Upper lobe of left lung (tissue), 6 donors: ENCODE data around the gene ATG5. TPM values are rescaled to one million over a fixed set of nuclear protein-coding genes. Genes with fewer than 3 reads are reported as not detected.

ENCODE experiments used
- ATAC-seq, 2 donors: fragments of 200-7000 bp; cut with Tn5 transposase; one replicate each; pipeline ENCODE4 v1.9.1; 2022; ENCODE audit warnings: mild to moderate bottlenecking in 2 of 2, moderate library complexity in 2 of 2; ENCODE audit not compliant: low FRiP score in 2 of 2
- DNase-seq, 2 donors: peaks; one replicate each; pipeline ENCODE4 v3.0.0-alpha.2; 2019 to 2020
- H3K27ac ChIP-seq, 4 donors: fragments of 200-600 bp; sonication (generic); one replicate each; pipeline ENCODE4 v1.5.1; 2016 to 2019
- H3K27me3 ChIP-seq, 4 donors: fragments of 200-600 bp; sonication (generic); one replicate each; pipeline ENCODE4 v1.5.1; 2017 to 2019
- H3K36me3 ChIP-seq, 4 donors: fragments of 200-600 bp; sonication (generic); one replicate each; pipeline ENCODE4 v1.5.1; 2016 to 2019
- H3K4me1 ChIP-seq, 4 donors: fragments of 200-600 bp; sonication (generic); one replicate each; pipeline ENCODE4 v1.5.1; 2018 to 2019
- H3K4me3 ChIP-seq, 4 donors: fragments of 200-600 bp; sonication (generic); one replicate each; pipeline ENCODE4 v1.5.1; 2017 to 2019; ENCODE audit warnings: mild to moderate bottlenecking in 2 of 4, moderate library complexity in 1 of 4
- H3K9me3 ChIP-seq, 4 donors: fragments of 200-600 bp; sonication (generic); one replicate each; pipeline ENCODE4 v1.5.1; 2018 to 2019
- CTCF ChIP-seq, 6 experiments: fragments of 450-650 bp in 4 of 6; fragments of 200-600 bp in 2 of 6; sonication (generic) in 2 of 6; IDR thresholded peaks; one replicate each; pipeline ENCODE4 v1.5.1; 2016 to 2019; ENCODE audit warnings: antibody characterized with exemption in 6 of 6
- EP300 ChIP-seq, 4 donors: sonication (generic); formaldehyde crosslinking; IDR thresholded peaks; one replicate each; pipeline ENCODE4 v1.5.1; 2017; ENCODE audit warnings: antibody characterized with exemption in 4 of 4, control low read depth in 2 of 4
- POLR2A ChIP-seq, 4 donors: fragments of 450-650 bp; IDR thresholded peaks; one replicate each; pipeline ENCODE4 v1.5.1; 2016 to 2017; ENCODE audit warnings: antibody characterized with exemption in 4 of 4, mild to moderate bottlenecking in 2 of 4
- POLR2AphosphoS5 ChIP-seq, 2 donors: sonication (generic); formaldehyde crosslinking; IDR thresholded peaks; one replicate each; pipeline ENCODE4 v1.5.1; 2017; ENCODE audit warnings: antibody characterized with exemption in 2 of 2
- WGBS, 2 donors: methylation state at CpG; one replicate each; pipeline ENCODE4 v1.1.5; 2017 to 2018; 5-methylcytosine and 5-hydroxymethylcytosine counted together
- total RNA-seq, 6 donors: library from RNA; depleted of rRNA in 4 of 6; stranded (reverse); fragments of >200 nt in 4 of 6; gene quantifications; one replicate each; pipeline versions ENCODE4 v1.1.0 to v1.2.1, GENCODE V29; 2016 to 2021
- donor health status: DM: no; HTN: no; CAD: no; lungs with moderate emphysema.
- donor health status: DM: no; HTN: yes; CAD: no; lungs with severe emphysema.

ATG5 gene
- total RNA-seq, 6 donors from 2014 or later, result 25.8 to 55.1 (median 28.7) TPM

- Histone ChIP-seq H3K27ac (no peak overlapping the region), H3K9me3 (no peaks in the 10 kb centered on the region), H3K4me1 (peaks cover 8 to 16% (median 13%) of the 10 kb centered on the region in 4 donors), H3K36me3 (no peaks in the 10 kb centered on the region), H3K4me3 (peak overlapping the region in 3 of 4 donors; percentile 44 to 56 (median 53)), H3K27me3 (peaks cover 0 to 14% (median 9%) of the 10 kb centered on the region in 4 donors)
- DNase-seq (no peak), ATAC-seq (no peak)
- 28 to 36% methylated on average over 9 to 10 of the region's 12 CpGs for WGBS, 2 donors
- TF ChIP-seq POLR2AphosphoS5 (IDR thresholded peaks at IDR 0.05), result no peak
- TF ChIP-seq EP300 (IDR thresholded peaks at IDR 0.05), result no peak
- no peak for TF ChIP-seq POLR2A (IDR thresholded peaks at IDR 0.05)
- TF ChIP-seq CTCF (IDR thresholded peaks at IDR 0.05), result no peak
These were observed 34.4 kb upstream of the ATG5 start for GRCh38 chr6:106359959-106360409.

- H3K36me3 ChIP-seq, result no peaks in the 10 kb centered on the region
- no peak for TF ChIP-seq EP300 (IDR thresholded peaks at IDR 0.05)
- TF ChIP-seq POLR2AphosphoS5 (IDR thresholded peaks at IDR 0.05), result no peak
- no peak for TF ChIP-seq CTCF (IDR thresholded peaks at IDR 0.05)
- no peak for TF ChIP-seq POLR2A (IDR thresholded peaks at IDR 0.05)
- H3K9me3 ChIP-seq, result no peaks in the 10 kb centered on the region
- H3K27ac ChIP-seq, result no peak overlapping the region
- peaks cover 8 to 16% (median 13%) of the 10 kb centered on the region in 4 donors for H3K4me1 ChIP-seq
- WGBS, 2 donors, result 86 to 87% methylated on average over 1 of the region's 1 CpG
- peaks cover 0 to 14% (median 9%) of the 10 kb centered on the region in 4 donors for H3K27me3 ChIP-seq
- no peak overlapping the region for H3K4me3 ChIP-seq
- ATAC-seq (no peak), DNase-seq (no peak)
These were observed 30.8 kb upstream of the ATG5 start for GRCh38 chr6:106356378-106356777.

DNA sequence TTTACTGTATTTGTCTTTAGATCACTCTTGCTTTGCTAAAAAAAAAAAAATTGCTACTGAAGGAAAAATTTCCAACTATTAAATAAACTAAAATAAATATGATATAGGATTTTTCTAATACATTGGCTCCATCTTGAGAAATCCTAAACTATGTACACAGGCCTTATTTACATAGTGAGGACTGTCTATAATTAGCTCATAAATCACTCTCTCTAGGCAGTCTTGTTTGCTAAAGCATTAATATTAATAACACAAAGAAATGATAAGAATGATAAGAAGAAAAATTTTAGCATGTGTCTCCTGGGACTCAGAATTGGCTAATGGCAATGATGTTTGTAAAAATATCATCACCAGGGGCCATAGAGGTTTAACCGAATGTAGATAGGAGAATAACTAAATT lies 21.7 kb upstream of the ATG5 start:
- WGBS, 2 donors, result 69 to 77% methylated on average over 1 of the region's 1 CpG
- TF ChIP-seq CTCF (IDR thresholded peaks at IDR 0.05), result no peak
- no peak for TF ChIP-seq POLR2A (IDR thresholded peaks at IDR 0.05)
- TF ChIP-seq POLR2AphosphoS5 (IDR thresholded peaks at IDR 0.05), result no peak
- no peak for TF ChIP-seq EP300 (IDR thresholded peaks at IDR 0.05)
- H3K4me3 ChIP-seq, result no peak overlapping the region
- no peaks in the 10 kb centered on the region for H3K27me3 ChIP-seq
- no peak for ATAC-seq
- H3K9me3 ChIP-seq, result no peaks in the 10 kb centered on the region
- no peaks in the 10 kb centered on the region for H3K4me1 ChIP-seq
- no peak for DNase-seq
- no peak overlapping the region for H3K27ac ChIP-seq
- no peaks in the 10 kb centered on the region for H3K36me3 ChIP-seq

DNA sequence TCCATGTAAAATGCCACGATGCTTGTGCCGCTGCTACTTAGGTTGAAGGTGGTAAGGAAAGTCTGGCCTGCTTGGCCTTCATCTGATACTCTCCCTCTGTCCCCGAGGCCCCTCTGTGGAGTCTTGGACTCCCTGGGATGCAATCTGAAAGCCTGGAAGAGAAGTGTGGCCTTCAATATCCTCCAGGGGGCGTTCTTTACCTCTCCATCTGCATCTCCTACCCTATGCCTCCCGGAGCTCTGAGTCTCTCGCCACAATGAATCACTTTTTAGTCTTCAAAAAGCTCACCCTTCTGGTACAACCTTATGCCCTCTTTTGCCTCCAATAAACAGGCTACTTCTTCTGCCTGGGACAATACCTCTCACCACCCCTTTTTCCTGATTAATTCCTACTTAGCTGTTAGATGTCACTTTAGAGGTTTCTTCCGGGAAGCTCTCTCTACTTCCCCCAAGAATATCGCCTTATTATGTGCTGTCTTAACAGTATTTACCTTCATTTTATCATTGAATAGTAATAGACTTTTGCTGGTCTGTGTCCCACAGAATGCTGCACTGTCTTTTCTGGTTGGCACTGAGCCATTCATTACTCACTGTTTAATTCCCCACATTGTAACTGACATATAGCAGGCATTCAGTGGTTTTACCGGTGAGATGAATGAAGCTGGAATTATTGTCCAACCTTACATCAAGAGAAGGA lies 13.9 kb upstream of the ATG5 start:
- TF ChIP-seq CTCF (IDR thresholded peaks at IDR 0.05) (peak; percentile 29 to 68 (median 57)), POLR2A (IDR thresholded peaks at IDR 0.05) (no peak), EP300 (IDR thresholded peaks at IDR 0.05) (no peak)
- H3K4me1 ChIP-seq, result peaks cover 0 to 7% (median 0%) of the 10 kb centered on the region in 4 donors

More for the DNA sequence above, 13.9 kb upstream of the ATG5 start:
- H3K9me3 ChIP-seq, result no peaks in the 10 kb centered on the region
- DNase-seq (peak in 1 of 2 donors; percentile 46), ATAC-seq (peak; percentile 83 to 90)
- H3K27ac ChIP-seq, result no peak overlapping the region
- no peaks in the 10 kb centered on the region for H3K27me3 ChIP-seq
- WGBS, 2 donors, result 16 to 22% methylated on average over 9 of the region's 9 CpGs
- no peak overlapping the region for H3K4me3 ChIP-seq
- no peaks in the 10 kb centered on the region for H3K36me3 ChIP-seq
